Inflammatory macrophage (primary cell): Measurements from ENCODE around the gene DHCR7.

Experiments
- DNase-seq, 2 donors: peaks; one replicate each; pipeline ENCODE4 v3.0.0-alpha.2; 2020 to 2022

DHCR7 gene

GRCh38 chr11:71407356-71407755 is 40.8 kb downstream of the DHCR7 start:
- DNase-seq = no peak

DNA sequence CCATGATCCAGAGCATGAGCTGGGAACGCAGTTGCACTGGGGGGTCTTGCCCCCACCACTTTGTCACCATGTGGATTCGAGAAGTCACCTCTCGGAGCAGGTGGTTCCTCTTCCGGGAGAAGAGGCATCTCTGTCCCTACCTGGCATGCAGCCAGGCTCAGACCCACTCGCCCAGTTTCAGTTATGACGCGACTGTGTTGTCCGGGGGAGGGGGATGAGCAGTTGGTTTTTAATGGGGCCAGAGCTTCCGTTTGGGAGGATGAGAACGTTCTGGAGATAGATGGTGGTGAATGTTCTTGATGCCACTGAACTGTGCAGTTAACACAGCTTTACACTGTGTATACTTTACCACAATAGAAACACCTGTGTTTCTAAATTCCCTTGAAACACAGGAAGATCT is 41.5 kb downstream of the DHCR7 start:
- DNase-seq = no peak

GRCh38 chr11:71404209-71404608 is 44.0 kb downstream of the DHCR7 start:
- no peak for DNase-seq

GRCh38 chr11:71402878-71403277 is 45.3 kb downstream of the DHCR7 start:
- DNase-seq = no peak

GRCh38 chr11:71400216-71400615 is 48.0 kb downstream of the DHCR7 start:
- DNase-seq = no peak

DNA sequence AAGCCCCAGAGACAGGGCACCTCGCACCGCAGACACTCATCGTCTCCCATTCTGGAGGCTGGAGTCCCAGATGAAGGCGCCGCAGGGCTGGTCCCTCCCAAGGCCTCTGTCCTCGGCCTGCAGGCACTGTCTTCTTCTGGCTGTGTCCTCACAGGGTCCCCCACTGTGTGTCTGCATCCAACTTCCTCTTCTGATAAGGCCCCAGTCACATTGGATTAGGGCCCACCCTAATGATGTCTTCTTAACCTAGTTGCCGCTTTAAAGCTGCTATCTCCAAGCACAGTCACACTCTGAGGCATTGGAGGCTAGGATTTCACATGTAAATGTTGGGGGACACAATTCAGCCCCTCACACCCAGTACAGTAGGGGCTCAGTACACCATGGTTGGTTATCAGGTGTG is 48.9 kb downstream of the DHCR7 start:
- DNase-seq = no peak

- DNase-seq = no peak
These were observed 50.2 kb downstream of the DHCR7 start for GRCh38 chr11:71397961-71398360.

DNA sequence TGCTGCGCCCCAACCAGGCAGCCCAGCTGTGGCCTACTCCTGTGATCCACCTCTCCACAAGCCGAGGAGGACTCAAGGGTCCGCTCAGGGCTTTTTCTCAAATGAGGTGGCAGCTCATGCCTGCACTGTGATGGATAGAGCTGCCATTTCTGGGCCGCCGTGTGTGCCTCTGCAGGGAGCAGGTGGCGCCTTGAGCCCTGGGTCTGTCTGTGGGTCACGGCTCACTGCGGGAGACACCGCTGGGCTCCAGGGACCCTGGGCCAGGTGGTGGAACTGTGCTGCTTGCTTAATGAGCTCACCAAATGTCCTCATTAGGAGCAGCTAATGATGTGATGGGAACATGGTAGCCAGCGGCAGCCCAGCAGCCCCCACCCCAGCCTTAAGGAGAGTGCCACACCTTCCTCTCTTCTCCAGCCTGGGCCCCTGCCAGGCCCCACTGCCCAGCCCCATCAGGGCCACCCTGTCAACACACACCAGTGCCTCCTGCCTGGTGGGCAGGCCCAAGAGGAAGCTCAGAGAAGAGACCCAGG is 50.8 kb downstream of the DHCR7 start:
- no peak for DNase-seq

DNA sequence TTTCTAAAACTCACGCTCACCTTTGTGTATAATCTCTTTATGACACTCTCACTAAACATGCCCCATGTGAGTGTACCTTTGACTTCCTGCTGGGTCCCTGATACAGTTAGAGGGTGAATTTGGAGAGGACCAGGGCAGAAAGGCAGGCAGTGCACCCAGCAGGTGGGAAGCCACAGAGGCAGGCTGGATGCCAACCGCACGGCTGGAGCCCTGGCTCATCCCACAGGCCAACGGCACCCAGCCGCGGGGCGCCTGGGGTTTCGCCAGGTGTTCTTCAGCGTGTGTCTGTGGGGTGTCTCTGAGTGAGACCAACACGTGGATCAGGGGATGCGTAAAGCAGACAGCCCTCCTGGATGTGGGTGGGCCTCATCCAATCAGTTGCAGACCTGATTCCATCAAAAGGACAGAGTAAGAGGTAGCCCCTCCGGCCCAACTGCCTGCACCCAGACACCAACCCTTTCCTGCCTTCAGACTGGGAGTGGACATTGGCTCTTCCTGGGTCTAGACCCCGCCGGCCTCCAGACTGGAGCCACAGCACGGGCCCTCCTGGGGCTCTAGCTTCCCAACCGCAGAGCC is 51.6 kb downstream of the DHCR7 start:
- no peak for DNase-seq

DNA sequence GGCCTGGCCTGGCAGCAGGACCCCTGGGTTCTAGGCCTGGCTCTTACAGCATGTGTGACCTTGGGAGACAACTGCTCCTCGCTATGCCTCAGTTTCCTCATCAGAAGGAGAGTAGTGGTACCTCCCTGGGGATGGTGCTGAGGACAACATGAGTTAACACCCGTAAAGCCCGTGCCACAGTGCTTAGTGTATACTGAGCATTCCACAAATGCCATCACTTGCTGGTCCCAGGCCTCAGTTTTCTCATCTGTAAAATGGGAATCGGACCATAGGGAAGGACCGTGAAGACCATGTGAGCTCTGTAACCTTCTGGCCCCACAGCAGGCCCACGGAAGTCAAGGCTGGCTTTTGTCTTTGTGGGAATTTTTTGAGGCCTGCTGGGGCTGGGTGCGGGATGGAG is 52.4 kb downstream of the DHCR7 start:
- no peak for DNase-seq

DNA sequence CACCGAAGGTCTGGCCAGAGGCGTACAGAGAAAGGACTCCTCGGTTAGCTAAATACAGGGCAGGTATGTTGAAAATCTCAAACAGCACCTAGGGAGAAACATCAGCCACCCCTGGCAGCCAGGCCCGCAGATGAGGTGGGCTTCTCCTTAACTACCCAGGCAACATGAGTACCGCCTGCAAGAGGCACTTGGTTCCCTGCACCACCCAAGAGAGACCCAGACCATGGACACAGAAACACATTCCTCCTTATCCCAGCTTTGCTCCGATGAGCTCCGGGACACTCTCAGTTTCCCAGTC is 53.0 kb downstream of the DHCR7 start:
- no peak for DNase-seq

- DNase-seq = no peak
These were observed 54.9 kb downstream of the DHCR7 start for GRCh38 chr11:71393283-71393682.

DNA sequence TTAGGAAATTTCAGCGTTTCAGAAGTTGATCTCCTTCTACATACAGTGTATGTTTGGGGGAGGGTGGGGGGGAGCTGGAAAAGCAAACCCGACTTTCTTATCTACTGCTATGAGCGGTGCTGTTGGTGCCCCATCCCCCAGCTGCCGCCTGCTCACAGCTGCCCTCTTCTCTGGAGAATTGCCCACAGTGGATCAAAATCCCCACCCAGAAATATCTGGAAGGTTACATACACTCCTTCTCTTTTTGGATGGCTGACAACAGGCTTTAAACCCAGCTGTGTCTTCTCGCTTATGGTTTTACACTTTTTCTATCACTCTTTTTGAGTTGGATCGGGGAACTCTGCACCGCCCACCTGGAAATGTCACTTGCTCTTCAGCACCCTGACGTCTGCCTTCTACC is 56.4 kb downstream of the DHCR7 start:
- no peak for DNase-seq

DNA sequence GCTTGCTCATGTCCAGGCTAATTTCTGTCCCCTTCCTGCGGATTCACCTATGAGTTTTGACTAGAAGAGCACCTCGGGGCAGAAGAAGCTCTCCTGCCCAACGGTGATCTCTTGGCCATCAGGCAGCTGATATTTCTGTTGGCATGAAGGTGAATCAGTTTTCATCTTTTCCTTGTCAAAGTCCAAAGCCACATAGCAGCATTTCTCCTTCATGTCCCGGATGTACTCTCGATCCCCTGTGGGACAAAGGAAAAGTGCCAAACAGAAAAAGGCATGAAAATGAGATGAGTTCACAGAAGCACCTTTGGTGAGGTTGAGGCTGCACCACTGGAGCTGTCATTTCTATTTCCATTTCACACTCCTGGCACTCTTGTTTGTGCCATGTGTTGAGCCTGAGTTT is 56.8 kb downstream of the DHCR7 start:
- DNase-seq = no peak

DNA sequence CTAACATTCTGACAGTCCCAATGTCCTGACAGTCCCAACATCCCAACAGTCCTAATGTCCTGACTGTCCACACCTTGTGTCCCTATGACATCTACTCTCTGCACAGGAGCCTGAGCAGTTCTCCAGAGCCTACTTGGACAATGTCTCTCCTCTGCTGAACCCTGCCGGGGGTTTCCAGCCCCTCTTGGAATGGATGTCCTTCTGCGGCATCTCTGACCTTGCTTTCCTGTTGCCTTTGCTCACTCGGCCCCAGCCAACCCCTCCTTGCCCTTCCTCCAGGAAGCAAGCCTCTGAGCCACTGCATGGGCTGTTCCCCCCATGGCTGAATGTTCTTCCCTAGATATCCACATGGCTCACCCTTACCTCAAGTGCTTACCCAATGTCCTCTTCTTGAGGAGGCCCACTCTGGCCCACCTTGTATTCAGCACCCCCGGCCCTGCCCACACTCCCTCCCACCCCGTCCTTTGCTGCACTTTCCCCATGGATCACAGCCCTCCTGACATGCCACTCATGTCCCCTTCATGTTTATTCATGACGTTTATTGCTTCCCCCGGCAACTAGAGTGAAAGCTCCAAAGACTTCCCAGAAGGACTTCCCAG is 59.5 kb downstream of the DHCR7 start:
- no peak for DNase-seq

GRCh38 chr11:71387784-71388636 is 60.2 kb downstream of the DHCR7 start:
- no peak for DNase-seq

GRCh38 chr11:71387200-71387599 is 61.0 kb downstream of the DHCR7 start:
- no peak for DNase-seq

DNA sequence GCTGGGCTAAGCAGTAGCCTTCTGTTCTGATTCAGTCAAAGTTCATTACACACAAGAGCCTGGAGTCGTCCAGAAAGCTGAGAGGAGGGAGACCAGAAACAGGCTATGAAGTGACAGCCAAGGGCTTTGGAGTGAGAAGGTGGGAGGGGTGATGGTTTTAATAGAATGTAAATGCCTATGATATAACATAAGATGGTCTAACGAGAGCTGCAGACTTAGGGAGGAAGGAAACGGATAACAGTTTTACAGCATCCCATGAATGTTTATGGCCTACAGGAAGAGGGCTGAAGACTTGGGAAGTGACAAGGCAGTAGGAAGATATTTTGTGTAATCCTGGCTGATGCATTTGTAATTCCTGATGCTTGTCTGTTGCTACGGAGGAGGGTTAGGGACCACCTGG is 62.0 kb downstream of the DHCR7 start:
- DNase-seq = no peak

- no peak for DNase-seq
These were observed 63.1 kb downstream of the DHCR7 start for GRCh38 chr11:71385091-71385490.

GRCh38 chr11:71384561-71384960 is 63.6 kb downstream of the DHCR7 start:
- DNase-seq = no peak
